Heart left ventricle (tissue), 16 donors: ENCODE data around the gene IPO13. TPM values are rescaled to one million over a fixed set of nuclear protein-coding genes. Genes with fewer than 3 reads are reported as not detected.
A peak's percentile ranks its signal among the peaks of the same experiment; 100 is the strongest.

Experiments used
- ATAC-seq, 4 donors: fragments of 200-7000 bp; cut with Tn5 transposase; one replicate each; pipeline ENCODE4 v1.9.1; 2020 to 2022; ENCODE audit warnings: moderate library complexity in 4 of 4, mild to moderate bottlenecking in 3 of 4, moderate number of reproducible peaks in 1 of 4
- DNase-seq, 5 donors: peaks; one replicate each; pipeline ENCODE4 v3.0.0-alpha.2; 2020
- H3K27ac ChIP-seq, 12 donors: fragments of 200-600 bp; sonication (generic) in 4 of 12; one replicate each; pipeline versions ENCODE4 v1.5.0 to v1.8.0; 2016 to 2022; ENCODE audit warnings: mild to moderate bottlenecking in 2 of 12
- H3K27me3 ChIP-seq, 9 donors: fragments of 200-600 bp; sonication (generic) in 2 of 9; one replicate each; pipeline versions ENCODE4 v1.5.1 to v1.8.0; 2016 to 2022; ENCODE audit warnings: mild to moderate bottlenecking in 3 of 9
- H3K36me3 ChIP-seq, 9 donors: fragments of 200-600 bp; sonication (generic) in 2 of 9; one replicate each; pipeline versions ENCODE4 v1.5.0 to v1.8.0; 2018 to 2022; ENCODE audit warnings: mild to moderate bottlenecking in 2 of 9
- H3K4me1 ChIP-seq, 12 donors: fragments of 200-600 bp; sonication (generic) in 4 of 12; one replicate each; pipeline versions ENCODE4 v1.5.0 to v1.8.0; 2016 to 2022; ENCODE audit warnings: mild to moderate bottlenecking in 3 of 12
- H3K4me3 ChIP-seq, 12 donors: fragments of 200-600 bp; sonication (generic) in 4 of 12; one replicate each; pipeline versions ENCODE4 v1.5.0 to v1.8.0; 2017 to 2022; ENCODE audit warnings: mild to moderate bottlenecking in 9 of 12, moderate library complexity in 4 of 12
- H3K9me3 ChIP-seq, 12 donors: fragments of 200-600 bp; sonication (generic) in 4 of 12; one replicate each; pipeline versions ENCODE4 v1.5.0 to v1.8.0; 2016 to 2022; ENCODE audit warnings: mild to moderate bottlenecking in 1 of 12
- CTCF ChIP-seq, 12 donors: fragments of 200-600 bp; sonication (generic) in 4 of 12; IDR thresholded peaks; one replicate each; pipeline versions ENCODE4 v1.5.0 to v1.8.0; 2018 to 2022; ENCODE audit warnings: antibody characterized with exemption in 12 of 12, mild to moderate bottlenecking in 5 of 12
- POLR2A ChIP-seq, 2 donors: fragments of 450-650 bp; IDR thresholded peaks; one replicate each; pipeline ENCODE4 v1.6.1; 2017; ENCODE audit warnings: antibody characterized with exemption in 2 of 2, mild to moderate bottlenecking in 2 of 2, moderate library complexity in 2 of 2
- WGBS, 4 donors: extraction: QIAGEN DNeasy Blood & Tissue Kit in 2 of 4; methylation state at CpG; one replicate each; pipeline versions ENCODE4 v1.1.5 to v1.1.7; 2013 to 2018; 5-methylcytosine and 5-hydroxymethylcytosine counted together
- intact Hi-C, 10 donors: fragments of 100-400 bp; cut with DNase I; formaldehyde crosslinking; loops; one replicate each; pipeline versions ENCODE4 v1.11.1 to v1.14.2; 2022
- polyA plus RNA-seq, 2 donors: library from polyadenylated mRNA; stranded (reverse); fragments of 200-250 nt; gene quantifications; one replicate each; pipeline ENCODE4 v1.2.3, GENCODE V29; 2013
- total RNA-seq, 9 donors: library from RNA; depleted of rRNA in 2 of 9; stranded (reverse); fragments of >200 nt in 2 of 9; fragmentation: NEBNext Ultra II Directional in 3 of 9; extraction: Animal tissue kit (Norgen Biotek cat#: 25700) in 3 of 9; gene quantifications; one replicate each; pipeline versions ENCODE4 v1.1.0 to v1.2.4, GENCODE V29; 2016 to 2023
- donor health status: ischemic (EF 13 %, LVEDD 7.1; RV severe dilation, severe dysfunction).
- donor health status: healthy with polysubstance abuse.
- donor health status: DM: no; HTN: yes; CAD: no.
- donor health status: DM: no; HTN: no; CAD: no.
- donor health status: ischemic (EF 25% LVEDD 6.9; RV normal size, moderate dysfunction).
- donor health status: ischemic (EF 25% LVEDD 5.7; RV mildly dilated, moderate dysfunction).
- donor health status: healthy.
- donor health status: DM: yes; HTN: yes; CAD: no.
- donor health status: ischemic (EF 35%, LVEDD 5.7; RV mildly dilated, moderate dysfunction).
- donor health status: nonischemic (EF 11% LVEDD 7.7; RV severe dilation, severe dysfunction).
- donor health status: DM: yes; HTN: yes; CAD: no.
- donor health status: PGD.
- donor health status: ischemic (EF 29% LVEDD 5.4; RV normal size, mild dysfunction).
- donor health status: nonischemic (EF 23%, LVEDD 6.1; RV moderate dilation, normal function).

The IPO13 gene
- total and polyA plus RNA-seq, 11 donors = 29.9 to 71.0 (median 54.6) TPM

GRCh38 chr1:43986712-43987111 lies 40.0 kb downstream of the IPO13 start:
- no peak overlapping the region for H3K4me3 ChIP-seq
- H3K27me3 ChIP-seq = no peaks in the 10 kb centered on the region
- ATAC-seq (no peak), DNase-seq (no peak)
- H3K36me3 ChIP-seq = peaks cover 0 to 12% (median 4%) of the 10 kb centered on the region in 9 donors
- TF ChIP-seq POLR2A (IDR thresholded peaks at IDR 0.05) = no peak
- intact Hi-C loops = no loop called here
- peaks cover 0 to 10% (median 7%) of the 10 kb centered on the region in 12 donors for H3K4me1 ChIP-seq
- no peak overlapping the region for H3K27ac ChIP-seq
- no peaks in the 10 kb centered on the region for H3K9me3 ChIP-seq
- 80 to 87% (median 82%) methylated on average over 6 of the region's 6 CpGs for WGBS, 4 donors

- peaks cover 0 to 16% (median 9%) of the 10 kb centered on the region in 12 donors for H3K4me1 ChIP-seq
- H3K27me3 ChIP-seq = no peaks in the 10 kb centered on the region
- no peak overlapping the region for H3K27ac ChIP-seq
- no peak for DNase-seq
- no peaks in the 10 kb centered on the region for H3K9me3 ChIP-seq
- ATAC-seq = no peak
- H3K36me3 ChIP-seq = peaks cover 0 to 11% (median 1%) of the 10 kb centered on the region in 9 donors
- intact Hi-C loops = no loop called here
- H3K4me3 ChIP-seq = no peak overlapping the region
- 86 to 91% (median 88%) methylated on average over 6 of the region's 6 CpGs for WGBS, 4 donors
- TF ChIP-seq POLR2A (IDR thresholded peaks at IDR 0.05) (no peak), CTCF (IDR thresholded peaks at IDR 0.05) (no peak)
Observed at GRCh38 chr1:43987159-43987902, 40.6 kb downstream of the IPO13 start.

GRCh38 chr1:43990271-43991199 lies 43.8 kb downstream of the IPO13 start:
- TF ChIP-seq CTCF (IDR thresholded peaks at IDR 0.05) (no peak), POLR2A (IDR thresholded peaks at IDR 0.05) (no peak)
- peak overlapping the region; percentile 58 to 96 (median 66) for H3K4me3 ChIP-seq
- no peaks in the 10 kb centered on the region for H3K9me3 ChIP-seq
- 67 to 77% (median 77%) methylated on average over 17 to 19 of the region's 19 CpGs for WGBS, 4 donors
- peak in 1 of 4 donors; percentile 1 for ATAC-seq
- H3K36me3 ChIP-seq = peaks cover 0 to 8% (median 0%) of the 10 kb centered on the region in 9 donors
- no peak for DNase-seq
- no peaks in the 10 kb centered on the region for H3K27me3 ChIP-seq
- intact Hi-C loops = no loop called here
- H3K27ac ChIP-seq = peak overlapping the region in 8 of 12 donors; percentile 27 to 80 (median 58)
- peaks cover 0 to 19% (median 9%) of the 10 kb centered on the region in 12 donors for H3K4me1 ChIP-seq

- H3K36me3 ChIP-seq = peaks cover 0 to 3% (median 0%) of the 10 kb centered on the region in 9 donors
- H3K4me1 ChIP-seq = peaks cover 0 to 19% (median 9%) of the 10 kb centered on the region in 12 donors
- DNase-seq = no peak
- WGBS, 4 donors = 1 to 3% (median 2%) methylated on average over 6 to 10 of the region's 10 CpGs
- intact Hi-C loops = no loop called here
- peak in 2 of 4 donors; percentile 32 to 37 for ATAC-seq
- H3K27me3 ChIP-seq = no peaks in the 10 kb centered on the region
- H3K9me3 ChIP-seq = no peaks in the 10 kb centered on the region
- peak overlapping the region; percentile 58 to 96 (median 66) for H3K4me3 ChIP-seq
- peak overlapping the region in 11 of 12 donors; percentile 27 to 80 (median 52) for H3K27ac ChIP-seq
- TF ChIP-seq POLR2A (IDR thresholded peaks at IDR 0.05) (no peak), CTCF (IDR thresholded peaks at IDR 0.05) (no peak)
Observed at GRCh38 chr1:43991200-43991475, 44.4 kb downstream of the IPO13 start.
